ENCODE measurements around the gene MARCHF4.
"Not testable (repeated sequence)": the region's sequence is repeated elsewhere in the genome, so short reads cannot be mapped to it uniquely, and the experiment has no call there.

MARCHF4 gene

DNA sequence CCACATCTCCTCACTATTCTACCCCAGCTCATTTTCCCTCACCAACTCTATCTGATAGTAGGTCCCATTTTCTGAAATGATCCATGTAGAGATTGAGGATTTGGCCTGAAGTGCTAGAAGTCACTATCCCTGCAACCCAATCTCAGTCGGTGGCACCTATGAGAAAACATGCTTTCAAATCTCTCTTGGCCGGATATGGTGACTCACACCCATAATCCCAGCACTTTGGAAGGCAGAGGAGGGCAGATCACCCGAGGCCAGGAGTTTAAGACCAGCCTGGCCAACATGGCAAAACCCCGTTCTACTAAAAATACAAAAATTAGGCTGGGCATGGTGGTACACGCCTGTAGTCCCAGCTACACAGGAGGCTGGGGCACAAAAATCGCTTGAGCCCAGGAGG is 19.1 kb upstream of the MARCHF4 start:
- no peak for DNase-seq

DNA sequence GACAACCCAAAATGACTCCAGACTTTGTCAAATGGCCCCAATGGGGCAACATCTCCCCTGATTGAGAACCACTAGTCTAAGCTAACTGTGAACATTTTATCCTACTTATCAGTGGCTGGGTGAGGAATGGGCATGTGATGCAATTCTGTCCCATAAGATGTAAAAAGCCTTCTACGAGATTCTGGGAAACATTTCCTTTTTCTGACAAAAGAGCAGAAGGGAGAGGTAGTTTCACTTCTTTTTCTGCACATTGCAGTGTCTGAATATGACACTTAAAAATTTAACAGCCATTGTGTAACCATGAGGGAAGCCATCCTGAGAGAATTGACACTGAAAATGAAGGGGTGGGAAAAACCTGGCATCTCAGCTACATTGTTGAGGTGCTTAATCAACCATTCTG is 17.3 kb upstream of the MARCHF4 start:
- no peak for DNase-seq

DNA sequence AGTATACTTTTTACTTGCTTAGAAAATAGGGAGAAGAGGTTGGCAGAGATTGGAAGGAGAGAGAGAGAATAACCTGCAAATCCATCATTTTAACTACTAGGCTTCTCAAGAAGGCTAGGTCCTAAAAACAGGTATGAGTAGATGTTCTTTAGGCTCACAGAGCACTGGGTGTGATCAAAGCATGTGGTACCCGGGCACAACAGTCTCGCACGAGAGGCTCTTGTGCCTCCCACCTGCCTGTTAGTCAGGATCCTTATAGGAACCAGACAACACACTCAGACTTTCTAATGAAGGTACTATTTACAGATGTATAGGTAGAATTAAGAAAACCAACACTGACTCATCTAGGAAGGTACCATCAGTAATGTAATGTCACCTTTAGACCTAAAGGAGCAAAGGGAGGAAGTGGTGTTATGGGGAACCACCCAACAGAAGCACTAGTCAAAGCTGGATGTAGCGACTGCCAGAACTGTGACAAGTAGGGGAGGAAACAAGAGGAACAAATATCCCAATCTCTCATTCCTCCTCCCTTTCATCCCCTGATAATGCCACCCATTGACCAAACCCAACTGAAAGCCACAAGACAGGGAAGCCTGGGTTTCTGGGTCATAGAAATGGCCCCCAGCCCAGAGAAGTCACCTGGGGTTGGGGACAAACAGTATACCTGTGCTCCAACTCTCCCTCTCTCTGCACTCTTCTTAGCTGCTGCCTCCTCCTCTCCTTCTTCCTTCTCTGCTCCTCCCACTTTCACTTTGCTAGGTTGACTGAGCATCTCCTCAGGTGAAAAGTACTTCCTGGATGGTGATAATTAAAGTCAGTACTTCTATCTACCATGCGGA is 16.0 kb upstream of the MARCHF4 start:
- peak; percentile 54 for DNase-seq

DNA sequence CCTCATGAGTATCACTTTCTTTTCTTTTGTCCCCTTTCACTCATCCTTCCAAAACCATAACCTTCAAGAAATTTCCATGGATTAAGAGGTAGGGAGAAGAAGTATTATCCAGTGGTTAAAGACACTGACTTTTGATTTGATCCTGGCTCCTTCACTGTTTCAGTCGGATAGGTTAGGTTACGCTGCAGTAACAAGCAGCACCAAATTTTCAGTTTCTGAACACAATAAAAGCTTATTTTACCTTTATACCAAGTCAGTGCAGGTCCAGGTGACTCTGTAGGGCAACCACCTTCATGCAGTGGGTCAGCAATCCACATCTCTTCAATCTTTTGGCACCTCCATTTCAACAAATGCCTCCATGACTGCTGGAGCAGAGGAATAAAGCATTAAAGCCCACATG is 15.0 kb upstream of the MARCHF4 start:
- no peak for DNase-seq

DNA sequence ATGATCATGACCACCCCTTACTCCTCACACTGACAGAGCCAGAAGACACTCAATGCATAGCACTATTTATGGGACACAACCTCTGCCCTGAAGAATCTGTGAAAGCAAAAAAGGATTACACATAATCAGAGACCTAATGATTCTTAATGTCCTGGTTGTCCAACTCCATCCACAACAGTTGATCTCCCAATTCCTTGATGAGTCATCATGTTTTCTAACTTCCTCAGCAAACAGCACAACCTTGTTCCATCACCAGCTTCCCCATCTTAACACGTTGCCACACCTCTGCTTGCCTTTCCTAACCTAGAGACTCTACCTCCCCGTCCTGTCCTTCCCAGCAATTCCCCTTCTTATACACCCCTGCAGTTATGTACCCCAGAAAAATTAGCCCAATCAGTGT is 13.2 kb upstream of the MARCHF4 start:
- no peak for DNase-seq

DNA sequence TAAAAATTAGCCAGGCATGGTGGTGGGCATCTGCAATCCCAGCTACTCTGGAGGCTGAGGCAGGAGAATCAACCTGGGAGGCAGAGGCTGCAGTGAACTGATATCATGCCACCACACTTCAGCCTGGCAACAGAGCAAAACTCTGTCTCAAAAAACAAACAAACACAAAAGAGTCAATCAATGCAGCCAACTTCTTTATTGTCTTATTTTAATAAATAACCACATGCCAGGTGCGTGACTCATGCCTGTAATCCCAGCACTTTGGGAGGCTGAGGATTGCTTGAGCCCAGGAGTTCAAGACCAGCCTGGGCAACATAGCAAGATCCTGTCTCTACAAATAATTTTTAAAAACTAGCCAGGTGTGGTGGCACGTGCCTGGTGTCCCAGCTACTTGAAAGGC is 12.1 kb upstream of the MARCHF4 start:
- DNase-seq, result not testable (repeated sequence)

DNA sequence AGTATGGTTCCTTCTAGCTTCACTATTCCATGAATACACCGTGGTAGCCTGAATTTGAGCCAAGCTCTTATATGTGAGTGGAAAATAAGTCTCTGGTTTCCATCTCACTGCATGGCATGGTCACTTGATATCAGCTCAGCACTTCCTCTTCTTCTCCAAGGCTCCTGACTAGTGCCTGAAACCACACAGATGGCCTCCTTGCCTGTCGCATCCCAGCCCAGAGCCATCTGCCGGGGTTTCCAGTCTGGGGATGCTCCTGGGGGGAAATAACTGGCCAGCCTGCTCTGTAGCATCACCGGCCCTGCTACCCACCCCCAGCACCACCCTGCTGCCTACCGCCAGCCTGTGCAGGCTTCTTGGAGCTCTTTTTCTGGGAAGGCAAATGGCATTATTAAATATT is 7.7 kb upstream of the MARCHF4 start:
- no peak for DNase-seq

DNA sequence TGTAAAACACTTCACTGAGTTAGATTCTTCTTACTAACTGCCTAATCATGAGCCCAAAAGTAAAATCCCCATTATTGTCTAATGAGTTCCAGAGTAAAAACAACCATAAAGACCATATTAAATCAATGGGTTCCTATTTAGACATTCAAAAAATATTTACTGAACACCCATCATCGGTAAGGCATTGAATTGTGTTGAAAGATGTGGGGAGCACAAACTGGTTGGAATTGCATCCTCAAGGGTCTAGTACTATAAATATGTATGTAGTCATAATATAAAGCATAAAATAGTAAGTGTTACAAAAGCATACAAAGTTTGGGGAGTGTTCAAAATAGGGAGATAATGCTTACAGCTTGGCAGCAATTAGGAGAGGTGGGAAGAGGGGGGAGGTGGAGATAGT is 3.0 kb upstream of the MARCHF4 start:
- DNase-seq, result no peak

DNA sequence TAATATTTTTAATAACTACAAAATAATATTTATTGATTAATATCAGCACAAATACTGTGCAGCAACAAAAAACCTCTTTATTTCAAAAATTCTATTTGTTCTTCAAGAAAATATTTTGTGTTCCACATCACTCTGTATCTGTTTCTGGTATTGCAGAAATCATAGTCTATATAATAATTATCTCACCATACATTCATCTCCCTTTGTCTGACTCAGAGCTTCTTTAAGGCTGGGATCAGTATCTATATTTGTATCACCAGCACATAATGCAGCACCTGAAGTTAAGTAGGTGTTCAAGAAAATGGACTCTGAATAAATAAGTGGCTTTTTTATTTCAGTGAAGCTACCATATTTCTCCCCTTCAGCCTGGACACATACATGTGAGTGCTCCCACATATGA is 1.6 kb upstream of the MARCHF4 start:
- no peak for DNase-seq

DNA sequence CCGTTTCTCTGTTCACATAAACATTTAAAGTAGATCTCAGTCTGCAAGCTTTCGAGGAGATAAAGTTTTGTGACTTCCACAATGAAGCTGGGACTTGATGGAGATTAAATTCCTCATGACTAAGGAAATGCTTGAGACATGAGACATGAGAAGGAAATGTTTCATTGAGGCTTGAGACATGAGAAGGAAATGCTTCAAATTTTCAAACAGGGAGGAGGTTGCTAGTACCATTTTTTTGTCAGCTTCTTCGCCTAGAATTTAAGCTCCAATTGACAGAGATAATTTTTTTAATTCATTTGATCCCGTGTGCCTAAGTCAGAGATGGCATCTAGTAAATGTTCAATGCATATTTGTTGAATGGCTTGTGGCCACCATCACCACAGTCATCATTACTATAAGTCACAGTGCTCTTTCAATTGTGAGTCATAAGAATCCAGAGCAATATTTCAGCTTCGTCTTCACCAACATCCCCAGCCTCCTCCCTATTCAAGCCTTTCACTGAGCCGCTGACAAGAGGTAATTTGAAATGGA is 543 bp upstream of the MARCHF4 start:
- no peak for DNase-seq

DNA sequence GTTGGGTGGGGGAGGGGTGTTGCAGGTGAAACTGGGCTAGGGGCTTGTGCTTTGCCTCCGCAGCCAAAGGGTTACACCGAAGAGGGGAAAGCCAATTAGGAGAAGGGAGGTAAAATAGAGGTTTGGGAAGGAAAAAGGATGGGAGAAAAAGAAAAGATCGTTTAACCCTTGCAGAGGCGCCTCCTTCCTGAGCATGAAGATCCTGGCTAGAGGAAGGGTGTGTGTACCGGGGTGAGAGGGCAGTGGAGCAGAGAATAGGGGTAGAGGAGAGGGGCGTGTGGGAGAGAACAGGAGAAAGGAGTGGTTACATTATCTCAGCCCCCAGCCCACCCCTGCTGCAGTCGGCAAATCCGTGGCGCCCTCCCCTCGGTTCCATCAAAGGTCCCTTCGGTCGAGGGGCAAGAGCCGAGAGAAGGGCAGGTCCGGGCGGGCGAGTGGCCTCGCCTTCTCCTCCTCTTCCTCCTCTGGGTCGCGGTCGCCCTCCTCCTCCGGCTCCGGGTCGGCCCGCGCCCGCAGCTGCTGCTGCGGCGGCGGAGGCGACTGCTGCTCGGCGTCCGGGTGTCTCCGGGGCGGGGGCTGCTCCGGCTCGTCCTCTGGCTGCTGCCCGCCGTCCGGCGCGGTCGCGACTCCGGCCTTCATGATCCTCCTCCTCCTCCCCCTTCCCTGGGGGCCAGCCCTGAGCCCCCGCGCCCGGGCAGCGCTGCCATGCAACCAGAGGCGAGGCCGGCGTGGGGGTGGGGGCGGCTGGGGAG is 1.1 kb downstream of the MARCHF4 start:
- no peak for DNase-seq

DNA sequence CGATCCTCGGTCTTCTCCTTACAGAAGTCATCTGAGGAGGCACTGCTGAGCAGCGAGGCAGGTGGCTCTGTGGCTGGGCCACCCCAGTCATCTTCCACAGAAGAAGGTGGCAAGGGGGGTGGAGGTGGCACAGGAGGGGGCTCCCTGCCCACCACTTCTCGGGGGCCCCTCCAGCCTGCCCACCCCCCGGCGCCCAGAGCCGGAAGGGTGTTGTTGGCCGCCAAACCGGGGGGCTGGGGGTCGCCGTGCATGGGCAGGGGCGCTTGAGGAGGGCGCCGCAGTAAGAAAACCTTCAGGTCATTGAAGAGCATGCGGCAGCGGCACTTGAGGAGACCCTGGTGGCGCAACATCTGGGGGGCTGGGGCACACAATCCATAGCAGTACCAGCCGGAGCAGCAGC is 2.5 kb downstream of the MARCHF4 start:
- DNase-seq, result no peak

DNA sequence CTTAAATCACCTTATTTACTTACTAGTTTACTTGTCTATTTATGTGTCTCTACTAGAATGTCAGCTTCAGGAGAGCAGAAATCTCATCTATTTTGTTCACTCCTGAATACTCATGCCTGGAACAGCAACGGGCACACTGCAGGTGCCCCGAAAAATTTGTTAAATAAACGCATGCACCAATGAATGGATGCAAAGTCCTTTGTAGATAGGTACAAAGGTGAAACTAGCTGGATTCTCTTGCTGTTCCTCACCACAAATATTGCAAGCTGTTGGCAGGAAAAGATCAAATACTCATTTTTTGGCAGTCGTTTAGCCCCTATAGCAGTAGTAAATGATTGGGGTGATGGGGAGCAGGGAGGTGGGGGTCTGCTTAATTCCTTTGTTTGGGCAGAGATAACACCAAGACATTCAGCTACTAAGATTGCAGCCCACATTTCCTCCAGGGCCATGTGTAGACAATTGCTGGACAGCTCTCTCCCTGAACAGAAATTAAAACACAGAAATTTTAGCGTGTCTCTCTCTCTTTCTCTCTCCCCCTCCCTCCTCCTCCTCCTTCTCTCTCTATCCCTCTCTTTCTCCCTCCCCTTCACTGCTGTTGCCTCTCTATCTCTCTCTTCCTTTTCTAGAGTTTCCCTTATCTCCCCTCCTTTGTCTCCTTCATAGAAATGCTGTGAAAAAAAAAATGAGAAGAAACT is 5.4 kb downstream of the MARCHF4 start:
- no peak for DNase-seq

DNA sequence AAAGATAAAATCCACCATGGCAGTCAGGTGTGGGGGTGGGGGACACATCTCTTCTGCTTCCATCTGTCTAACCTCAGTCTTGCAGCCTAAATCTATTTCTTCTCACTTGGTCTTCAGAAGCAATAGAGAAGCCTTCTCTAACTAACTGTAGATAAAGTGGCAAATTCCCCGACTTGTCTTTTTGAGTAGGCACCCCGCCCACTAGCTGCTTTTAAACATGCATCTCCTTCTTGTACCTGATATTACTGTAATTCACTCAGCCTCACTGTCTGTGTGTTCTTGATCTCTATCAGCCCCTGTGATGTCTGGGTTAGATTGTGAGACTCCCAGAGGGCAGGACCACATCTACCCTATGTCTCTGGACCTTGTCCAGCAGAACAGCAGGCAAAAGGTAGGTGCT is 6.8 kb downstream of the MARCHF4 start:
- DNase-seq, result no peak

DNA sequence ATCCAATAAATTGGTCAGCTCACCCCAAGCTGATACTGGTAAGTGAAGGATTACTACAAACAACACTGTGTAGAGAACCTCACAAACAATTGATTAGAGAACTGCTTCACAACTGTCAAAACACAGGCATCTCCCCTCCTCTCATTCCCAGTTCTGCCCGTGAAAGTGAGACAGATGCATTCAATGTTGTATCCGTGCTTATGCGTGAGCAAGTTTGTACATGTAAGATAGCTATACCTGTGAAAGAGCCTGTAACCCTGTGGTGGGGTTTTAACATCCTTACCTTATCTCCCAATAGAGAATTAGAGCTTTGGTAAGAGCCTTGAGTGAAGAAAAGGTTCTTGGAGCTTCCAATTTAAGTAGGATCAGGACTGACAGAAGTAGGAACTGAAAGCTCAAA is 9.1 kb downstream of the MARCHF4 start:
- no peak for DNase-seq

DNA sequence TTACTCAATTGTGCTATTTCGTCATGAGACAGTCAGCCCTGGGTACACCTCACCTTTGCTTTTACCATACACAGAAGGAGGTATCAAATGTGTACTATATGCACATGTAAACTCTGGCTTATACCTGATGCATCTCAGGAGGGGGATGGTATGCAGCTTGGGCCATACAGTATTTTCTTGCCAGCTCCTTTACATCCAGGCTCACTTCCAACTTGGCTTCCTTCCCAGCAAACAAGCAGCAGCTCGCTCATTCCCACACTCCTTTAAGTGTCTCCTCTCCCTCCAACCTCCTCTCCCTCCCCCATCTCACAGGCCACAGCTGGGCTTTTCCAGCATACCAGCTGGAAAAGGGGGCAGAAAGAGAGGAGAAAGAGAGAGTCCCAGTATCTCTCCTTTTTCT is 9.6 kb downstream of the MARCHF4 start:
- no peak for DNase-seq

DNA sequence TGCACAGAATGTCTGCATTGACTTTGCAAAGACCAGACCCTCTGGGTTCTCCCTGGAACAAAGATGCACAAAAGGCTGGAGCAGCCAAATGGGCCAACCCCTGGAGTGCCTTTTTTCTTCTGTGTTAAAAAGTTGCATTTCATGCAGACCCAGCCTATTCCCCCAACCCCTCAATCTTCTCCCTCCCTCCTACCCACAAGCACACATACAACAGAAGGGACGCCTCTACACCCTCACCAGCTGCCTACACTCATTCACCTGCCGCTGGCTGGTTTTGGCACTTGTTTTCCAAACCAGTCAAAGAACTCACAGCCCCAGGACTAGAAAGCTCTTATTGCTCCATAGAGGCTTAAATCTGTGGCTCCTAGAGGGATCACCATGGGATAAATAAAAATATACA is 16.6 kb downstream of the MARCHF4 start:
- no peak for DNase-seq

DNA sequence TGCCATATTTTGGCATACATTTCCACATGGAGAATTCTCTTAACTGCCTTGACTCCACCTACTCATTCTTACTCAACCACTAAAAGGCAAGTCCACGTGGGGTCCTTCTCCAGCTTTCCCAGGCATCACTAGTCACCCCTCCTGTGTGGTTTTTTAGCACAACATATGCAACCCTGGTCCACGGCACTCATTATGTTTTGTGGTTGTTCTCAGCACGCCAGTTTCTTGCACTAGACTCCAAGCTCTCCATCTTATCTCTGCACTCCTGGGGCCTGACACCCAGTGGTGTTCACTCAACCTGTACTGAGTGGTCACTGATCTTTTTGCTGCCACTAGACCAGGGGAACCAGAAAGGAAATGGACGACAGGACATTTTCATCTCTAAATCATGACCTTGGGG is 18.0 kb downstream of the MARCHF4 start:
- no peak for DNase-seq

DNA sequence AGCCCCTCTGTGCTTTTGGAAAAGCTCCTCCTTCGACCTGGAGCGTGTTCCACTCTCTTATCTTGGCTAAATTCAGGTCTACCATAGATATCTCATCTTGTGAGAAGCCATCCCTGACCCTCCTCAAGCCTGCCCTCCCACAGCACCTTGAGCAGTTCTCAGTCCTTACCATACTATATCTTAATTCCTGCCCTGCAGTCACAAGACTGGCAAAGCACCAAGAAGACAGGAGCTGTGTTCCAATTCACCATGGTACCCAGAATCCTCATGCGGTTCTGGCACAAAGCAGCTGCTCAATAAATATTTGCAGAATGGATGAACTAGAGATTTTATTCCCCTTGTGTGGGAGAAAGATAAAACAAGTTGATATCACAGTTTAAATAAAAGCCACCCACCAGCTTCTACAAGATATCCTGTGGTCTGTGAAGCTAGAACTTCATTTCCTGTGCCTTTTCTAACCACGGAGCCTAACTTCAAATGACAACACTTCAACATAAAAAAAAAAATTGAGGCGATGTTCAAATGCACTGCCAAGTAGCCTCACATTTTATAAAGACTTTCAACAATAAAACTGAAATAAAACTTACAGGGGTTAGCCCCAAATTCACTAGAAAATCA is 19.5 kb downstream of the MARCHF4 start:
- DNase-seq, result no peak

DNA sequence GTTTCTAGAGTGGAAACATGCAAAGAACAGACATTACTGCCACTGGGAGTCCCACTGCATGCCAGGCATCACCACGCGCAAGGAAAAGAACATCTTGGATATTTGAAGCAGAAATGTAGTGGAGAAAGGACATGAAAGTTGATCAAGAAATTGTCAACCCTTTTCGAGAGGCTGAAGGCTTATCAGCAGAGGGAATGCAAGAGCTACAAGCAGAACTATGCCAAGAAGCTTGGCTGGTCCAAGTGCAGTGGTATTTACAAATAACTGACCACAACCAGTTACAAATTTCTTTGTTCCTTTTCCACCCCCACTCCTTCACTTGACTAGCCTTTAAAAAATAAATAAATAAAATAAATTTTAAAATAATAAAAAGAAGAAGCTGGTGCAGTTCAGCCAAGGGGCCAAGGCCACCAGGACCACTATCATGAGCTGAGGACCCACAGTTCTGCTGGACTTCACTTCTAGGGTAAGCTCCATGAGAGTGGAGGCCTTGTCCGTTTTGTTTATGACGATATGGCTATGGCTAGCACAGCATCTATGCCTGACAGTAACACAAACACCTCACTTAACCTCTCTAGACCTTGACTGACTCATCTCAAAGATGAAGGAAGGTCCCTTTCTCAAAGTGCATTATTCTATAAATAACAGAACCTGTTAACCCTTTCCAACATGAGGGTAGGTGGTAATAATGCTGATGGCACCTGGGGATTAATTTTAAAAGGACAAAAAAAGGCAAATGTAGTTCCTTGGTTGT is 20.9 kb downstream of the MARCHF4 start:
- DNase-seq, result no peak

DNA sequence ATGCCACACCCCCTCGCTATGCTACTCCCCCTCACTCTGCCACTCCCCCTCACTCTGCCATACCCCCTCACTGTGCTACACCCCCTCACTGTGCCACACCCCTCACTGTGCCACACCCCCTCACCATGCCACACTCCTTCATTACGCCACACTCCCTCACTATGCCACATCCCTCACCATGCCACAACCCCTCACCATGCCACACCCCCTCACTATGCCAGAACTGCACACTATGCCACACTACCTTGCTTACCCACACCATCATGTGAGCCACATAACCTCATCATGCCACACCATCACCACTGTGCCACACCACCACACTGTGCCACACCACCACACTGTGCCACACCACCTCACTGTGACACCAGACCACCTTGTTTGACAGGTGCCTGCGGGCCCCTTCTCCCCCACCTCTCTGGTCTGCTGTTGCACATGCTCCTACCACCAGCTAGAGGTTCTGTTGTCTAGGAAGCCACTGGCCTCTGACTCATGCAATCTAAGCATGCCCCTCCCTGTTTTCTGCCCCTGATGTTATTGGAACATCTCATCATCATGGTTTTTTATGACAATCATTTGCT is 22.0 kb downstream of the MARCHF4 start:
- DNase-seq, result peak; percentile 27

DNA sequence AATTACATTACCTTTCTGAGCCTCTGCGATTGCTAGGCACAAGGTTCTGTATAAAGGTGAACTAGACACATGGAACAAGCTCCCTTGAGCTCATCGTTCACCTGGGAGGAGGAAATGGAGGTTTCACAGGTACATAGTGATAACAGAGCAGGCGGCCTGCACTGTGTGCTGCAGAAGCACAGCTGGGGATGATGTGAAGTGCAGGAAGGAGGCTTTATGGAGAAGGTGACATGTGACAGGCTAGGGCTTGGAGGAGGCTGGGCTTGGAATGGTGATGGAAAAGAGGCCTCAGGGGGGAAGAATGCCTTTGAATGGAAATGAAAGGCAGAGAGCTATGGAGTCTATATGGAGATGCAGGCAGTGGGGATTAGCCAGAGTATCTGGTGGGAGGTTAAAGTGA is 22.9 kb downstream of the MARCHF4 start:
- peak; percentile 76 for DNase-seq
